NB4 (cell line): Measurements from ENCODE around the gene ADCYAP1.

Source experiments
- CTCF ChIP-seq: IDR thresholded peaks from one replicate; pipeline ENCODE4 v1.5.1; 2012; ENCODE audit warnings: low read depth, low read length
- POLR2A ChIP-seq: IDR thresholded peaks from 2 replicates; pipeline ENCODE4 v1.6.1; 2011; ENCODE audit warnings: mild to moderate bottlenecking; ENCODE audit not compliant: insufficient read length; ENCODE audit errors: extremely low read depth

DNA sequence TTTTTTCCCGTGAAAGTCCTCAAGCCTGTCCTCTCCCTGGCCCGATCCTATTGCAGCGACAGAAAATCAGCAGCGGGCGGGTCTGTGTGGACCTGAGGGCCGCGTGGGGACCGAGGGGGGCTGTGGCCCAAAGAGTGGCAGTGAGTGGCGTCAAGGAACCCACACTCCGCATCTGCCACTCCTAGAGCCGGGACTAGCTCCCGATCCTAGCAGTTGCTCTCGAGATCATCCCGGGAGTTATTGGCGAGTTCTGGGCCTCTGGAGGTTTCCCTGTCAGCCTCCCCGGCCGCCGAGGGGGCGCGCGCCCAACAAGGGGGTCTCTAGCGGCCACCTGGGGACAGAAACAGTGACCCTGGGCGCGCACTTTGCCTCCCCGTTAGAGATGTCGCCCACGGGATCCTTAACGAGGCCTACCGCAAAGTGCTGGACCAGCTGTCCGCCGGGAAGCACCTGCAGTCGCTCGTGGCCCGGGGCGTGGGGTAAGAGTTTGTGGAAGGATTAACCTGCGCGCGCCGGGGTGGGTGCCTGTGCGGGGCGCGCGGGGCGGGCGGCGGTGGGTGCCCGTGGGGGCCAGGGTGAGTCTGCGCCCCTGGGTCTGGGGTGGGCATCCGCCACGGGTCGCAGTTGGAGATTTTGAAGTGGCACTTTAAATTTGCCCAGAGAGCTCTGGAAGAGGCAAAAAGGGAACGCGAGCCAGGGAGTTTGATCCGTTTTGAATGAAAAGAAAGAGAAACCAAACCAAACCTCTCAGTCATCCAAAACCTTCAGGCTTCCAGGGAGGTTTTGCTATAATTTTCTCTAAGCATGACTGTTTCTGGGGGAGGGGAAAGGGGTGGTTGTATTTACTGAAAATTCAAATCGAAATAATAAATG is 3.5 kb downstream of the ADCYAP1 start:
- TF ChIP-seq CTCF (no peak), POLR2A (no peak)
